Tibial artery (tissue), 4 donors: ENCODE data around the gene PACSIN1.
"Not testable (repeated sequence)": the region's sequence is repeated elsewhere in the genome, so short reads cannot be mapped to it uniquely, and the experiment has no call there.

ENCODE experiments used
- DNase-seq, 2 donors: peaks; one replicate each; pipeline ENCODE4 v3.0.0-alpha.2; 2019
- H3K27ac ChIP-seq, 2 donors: fragments of 200-600 bp; sonication (generic) in 1 of 2; 1 replicate in 1 of 2; 2 replicates in 1 of 2; pipeline ENCODE4 v1.5.1; 2018 to 2019; ENCODE audit warnings: mild to moderate bottlenecking in 1 of 2
- H3K27me3 ChIP-seq, 2 donors: fragments of 200-600 bp; sonication (generic) in 1 of 2; one replicate each; pipeline versions ENCODE4 v1.5.1 to v1.6.0; 2016 to 2019
- H3K36me3 ChIP-seq, 3 donors: fragments of 200-600 bp; sonication (generic) in 2 of 3; one replicate each; pipeline ENCODE4 v1.5.1; 2016 to 2019; ENCODE audit warnings: mild to moderate bottlenecking in 2 of 3
- H3K4me1 ChIP-seq, 4 donors: fragments of 200-600 bp; sonication (generic) in 2 of 4; 1 replicate in 3 of 4; 2 replicates in 1 of 4; pipeline ENCODE4 v1.5.1; 2016 to 2019
- H3K4me3 ChIP-seq, 2 donors: fragments of 200-600 bp; sonication (generic) in 1 of 2; 1 replicate in 1 of 2; 2 replicates in 1 of 2; pipeline ENCODE4 v1.5.1; 2018 to 2019; ENCODE audit warnings: mild to moderate bottlenecking in 2 of 2
- H3K9me3 ChIP-seq, 3 donors: fragments of 200-600 bp; sonication (generic) in 1 of 3; one replicate each; pipeline ENCODE4 v1.5.1; 2016 to 2019
- intact Hi-C: fragments of 100-400 bp; cut with DNase I; formaldehyde crosslinking; loops from one replicate; pipeline ENCODE4 v1.15.0; 2023; ENCODE audit warnings: low total_unique reads
- TF ChIP-seq, protein P1 (sequence below), 2 experiments: fragments of 200-600 bp in 1 of 2; fragments of 450-650 bp in 1 of 2; IDR thresholded peaks; one replicate each; pipeline ENCODE4 v1.5.1; 2017 to 2019; ENCODE audit warnings: antibody characterized with exemption in 2 of 2, mild to moderate bottlenecking in 1 of 2, moderate library complexity in 1 of 2

Gene PACSIN1

DNA sequence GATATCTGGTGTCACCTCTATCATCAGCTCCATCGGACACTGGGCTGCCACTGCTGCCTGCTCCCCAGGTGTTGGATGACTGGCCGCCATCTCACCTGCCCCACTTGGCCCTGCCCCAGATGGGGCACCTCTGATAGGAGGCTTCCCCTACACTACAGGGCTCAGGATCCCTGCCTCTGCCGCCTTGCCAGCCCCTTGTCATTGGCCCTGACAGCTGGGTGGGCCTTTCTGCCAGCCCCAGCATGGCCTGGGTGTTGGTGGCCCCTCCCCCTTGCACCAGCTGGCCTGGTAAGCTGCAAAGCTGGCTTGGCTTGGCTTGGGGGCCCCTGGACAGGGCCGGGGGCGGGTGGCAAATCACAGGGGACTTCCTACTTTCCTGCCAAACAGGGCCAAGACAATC lies 10.6 kb downstream of the PACSIN1 start:
- peaks cover 0 to 6% of the 10 kb centered on the region in 2 donors for H3K27me3 ChIP-seq
- DNase-seq = no peak
- intact Hi-C loops = no loop called here
- H3K4me3 ChIP-seq = no peak overlapping the region
- H3K27ac ChIP-seq = no peak overlapping the region
- H3K36me3 ChIP-seq = no peaks in the 10 kb centered on the region
- TF ChIP-seq, protein P1, sequence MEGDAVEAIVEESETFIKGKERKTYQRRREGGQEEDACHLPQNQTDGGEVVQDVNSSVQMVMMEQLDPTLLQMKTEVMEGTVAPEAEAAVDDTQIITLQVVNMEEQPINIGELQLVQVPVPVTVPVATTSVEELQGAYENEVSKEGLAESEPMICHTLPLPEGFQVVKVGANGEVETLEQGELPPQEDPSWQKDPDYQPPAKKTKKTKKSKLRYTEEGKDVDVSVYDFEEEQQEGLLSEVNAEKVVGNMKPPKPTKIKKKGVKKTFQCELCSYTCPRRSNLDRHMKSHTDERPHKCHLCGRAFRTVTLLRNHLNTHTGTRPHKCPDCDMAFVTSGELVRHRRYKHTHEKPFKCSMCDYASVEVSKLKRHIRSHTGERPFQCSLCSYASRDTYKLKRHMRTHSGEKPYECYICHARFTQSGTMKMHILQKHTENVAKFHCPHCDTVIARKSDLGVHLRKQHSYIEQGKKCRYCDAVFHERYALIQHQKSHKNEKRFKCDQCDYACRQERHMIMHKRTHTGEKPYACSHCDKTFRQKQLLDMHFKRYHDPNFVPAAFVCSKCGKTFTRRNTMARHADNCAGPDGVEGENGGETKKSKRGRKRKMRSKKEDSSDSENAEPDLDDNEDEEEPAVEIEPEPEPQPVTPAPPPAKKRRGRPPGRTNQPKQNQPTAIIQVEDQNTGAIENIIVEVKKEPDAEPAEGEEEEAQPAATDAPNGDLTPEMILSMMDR (IDR thresholded peaks at IDR 0.05) = no peak
- H3K4me1 ChIP-seq = no peaks in the 10 kb centered on the region
- H3K9me3 ChIP-seq = no peaks in the 10 kb centered on the region

GRCh38 chr6:34476921-34477320 lies 11.0 kb downstream of the PACSIN1 start:
- H3K27ac ChIP-seq = no peak overlapping the region
- no peak overlapping the region for H3K4me3 ChIP-seq
- TF ChIP-seq, protein P1 (IDR thresholded peaks at IDR 0.05) = no peak
- no peaks in the 10 kb centered on the region for H3K36me3 ChIP-seq
- DNase-seq = no peak
- peaks cover 0 to 6% of the 10 kb centered on the region in 2 donors for H3K27me3 ChIP-seq
- intact Hi-C loops = no loop called here
- no peaks in the 10 kb centered on the region for H3K9me3 ChIP-seq
- no peaks in the 10 kb centered on the region for H3K4me1 ChIP-seq

DNA sequence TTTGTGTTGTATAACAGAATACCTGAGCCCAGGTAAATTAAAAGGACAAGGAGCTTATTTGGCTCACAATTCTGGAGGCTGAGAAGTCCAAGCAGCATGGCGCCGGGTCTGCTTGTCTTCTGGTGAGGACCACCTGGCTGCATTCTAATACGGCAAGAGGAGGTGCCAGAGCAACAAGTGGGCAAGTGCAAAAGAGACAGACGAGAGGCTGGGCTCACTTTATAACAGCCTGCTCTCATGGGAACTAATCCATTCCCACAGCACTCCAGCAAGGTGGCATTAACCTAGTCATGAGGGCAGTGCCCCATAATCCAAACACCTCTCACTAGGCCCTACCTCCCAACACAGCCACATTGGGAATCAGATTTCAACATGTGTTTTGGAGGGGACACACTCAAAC lies 12.9 kb downstream of the PACSIN1 start:
- Histone ChIP-seq H3K27ac (no peak overlapping the region), H3K36me3 (no peaks in the 10 kb centered on the region), H3K4me3 (no peak overlapping the region), H3K9me3 (no peaks in the 10 kb centered on the region), H3K4me1 (no peaks in the 10 kb centered on the region), H3K27me3 (peaks cover 0 to 11% of the 10 kb centered on the region in 2 donors)
- no peak for DNase-seq
- intact Hi-C loops = no loop called here
- TF ChIP-seq, protein P1 (IDR thresholded peaks at IDR 0.05) = no peak

- H3K9me3 ChIP-seq, H3K27ac ChIP-seq, DNase-seq, H3K36me3 ChIP-seq, H3K4me3 ChIP-seq, intact Hi-C loops, H3K4me1 ChIP-seq: not testable (repeated sequence)
- H3K27me3 ChIP-seq = peaks cover 0 to 14% of the 10 kb centered on the region in 2 donors
These were observed 17.9 kb downstream of the PACSIN1 start for GRCh38 chr6:34483781-34484180.

GRCh38 chr6:34484391-34484790 lies 18.5 kb downstream of the PACSIN1 start:
- Histone ChIP-seq H3K27ac (no peak overlapping the region), H3K9me3 (no peaks in the 10 kb centered on the region), H3K36me3 (no peaks in the 10 kb centered on the region), H3K27me3 (peaks cover 0 to 14% of the 10 kb centered on the region in 2 donors), H3K4me1 (no peaks in the 10 kb centered on the region), H3K4me3 (no peak overlapping the region)
- intact Hi-C loops = no loop called here
- no peak for DNase-seq
- TF ChIP-seq, protein P1 (IDR thresholded peaks at IDR 0.05) = no peak

DNA sequence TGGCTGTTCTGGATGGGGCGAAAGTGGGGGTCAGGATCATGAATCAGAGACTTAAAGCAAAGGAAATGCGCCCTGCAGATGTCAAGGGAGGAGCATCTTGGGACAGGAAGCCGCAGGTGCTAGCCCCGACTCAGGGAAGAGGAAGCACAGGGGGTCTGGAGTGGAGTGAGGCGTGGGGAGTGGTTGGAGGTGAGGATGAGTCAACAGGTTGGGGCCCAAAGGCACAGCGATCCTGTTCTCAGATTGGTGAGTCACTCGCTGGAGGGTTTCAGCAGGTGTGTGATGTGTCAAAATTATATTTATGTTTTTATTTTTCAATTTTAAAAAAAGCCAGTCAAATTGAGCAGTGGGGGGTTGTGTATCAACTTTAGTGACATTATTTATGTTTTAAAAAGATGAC lies 19.0 kb downstream of the PACSIN1 start:
- H3K4me1 ChIP-seq = no peaks in the 10 kb centered on the region
- H3K9me3 ChIP-seq = no peaks in the 10 kb centered on the region
- no peaks in the 10 kb centered on the region for H3K36me3 ChIP-seq
- intact Hi-C loops = no loop called here
- TF ChIP-seq, protein P1 (IDR thresholded peaks at IDR 0.05) = no peak
- H3K27me3 ChIP-seq = peaks cover 0 to 14% of the 10 kb centered on the region in 2 donors
- H3K4me3 ChIP-seq = no peak overlapping the region
- no peak overlapping the region for H3K27ac ChIP-seq
- DNase-seq = no peak
